PC-9 (cell line): ENCODE measurements around the gene IGFBP6. TPM values are rescaled to one million over a fixed set of nuclear protein-coding genes. Genes with fewer than 3 reads are reported as not detected.

ENCODE experiments used
- BruUV-seq: library from RNA; stranded (reverse); fragments of 400-500 nt; replicated peaks from 2 replicates; lab custom pipeline; 2021; lab: Mats Ljungman, UMichigan
- CTCF ChIA-PET: fragments of 300-600 bp; sonication (Branson Sonifier 250); formaldehyde crosslinking; loops from one replicate; lab custom pipeline; 2022; ENCODE audit warnings: antibody characterized with exemption; lab: Charles Lee
- POLR2A ChIA-PET: fragments of 300-600 bp; sonication (Branson Sonifier 250); formaldehyde crosslinking; loops from one replicate; lab custom pipeline; 2022; ENCODE audit warnings: antibody characterized with exemption; ENCODE audit not compliant: unreplicated experiment; lab: Charles Lee
- DNase-seq, 2 experiments: peaks; one replicate each; pipeline versions ENCODE4 v3.0.0 to v3.0.0-alpha.2; 2015 to 2022; ENCODE audit warnings: mixed read lengths in 1 of 2
- H2AFZ ChIP-seq: fragments of 200-600 bp; sonication (generic); 2 replicates; pipeline ENCODE4 v1.8.1; 2017; ENCODE audit warnings: antibody characterized with exemption
- H3F3A ChIP-seq: fragments of 200-600 bp; sonication (generic); 2 replicates; pipeline ENCODE4 v1.8.1; 2017; ENCODE audit warnings: antibody characterized with exemption, mild to moderate bottlenecking, low read depth; ENCODE audit not compliant: insufficient read depth
- H3K27ac ChIP-seq: fragments of 200-600 bp; sonication (generic); 2 replicates; pipeline ENCODE4 v1.6.1; 2016; ENCODE audit warnings: mixed run types
- H3K27me3 ChIP-seq: fragments of 200-600 bp; sonication (generic); 2 replicates; pipeline ENCODE4 v1.6.1; 2016; ENCODE audit warnings: low read depth, mixed run types; ENCODE audit not compliant: insufficient read depth
- H3K36me3 ChIP-seq: fragments of 200-600 bp; sonication (generic); 2 replicates; pipeline ENCODE4 v1.6.1; 2016; ENCODE audit warnings: low read depth, mixed run types
- H3K4me1 ChIP-seq: fragments of 200-600 bp; sonication (generic); replicated peaks from 2 replicates; pipeline ENCODE4 v1.6.1; 2016; ENCODE audit warnings: mixed run types; ENCODE audit not compliant: insufficient read depth
- H3K4me2 ChIP-seq: fragments of 200-600 bp; sonication (generic); 2 replicates; pipeline ENCODE4 v1.6.1; 2017; ENCODE audit warnings: mixed run types
- H3K4me3 ChIP-seq: fragments of 200-600 bp; sonication (generic); 2 replicates; pipeline ENCODE4 v1.6.1; 2016; ENCODE audit warnings: mixed run types
- H3K79me2 ChIP-seq: fragments of 200-600 bp; sonication (generic); 2 replicates; pipeline ENCODE4 v1.6.1; 2017; ENCODE audit warnings: low read depth, mixed run types
- H3K9me2 ChIP-seq: fragments of 200-600 bp; sonication (generic); 2 replicates; pipeline ENCODE4 v1.8.1; 2017; ENCODE audit warnings: mild to moderate bottlenecking; ENCODE audit not compliant: insufficient read depth
- H3K9me3 ChIP-seq: fragments of 200-600 bp; sonication (generic); 2 replicates; pipeline ENCODE4 v1.8.1; 2016; ENCODE audit warnings: low read depth; ENCODE audit not compliant: insufficient read depth
- H4K20me1 ChIP-seq: fragments of 200-600 bp; sonication (generic); 2 replicates; pipeline ENCODE4 v1.8.1; 2017; ENCODE audit not compliant: insufficient read depth
- CTCF ChIP-seq: fragments of 200-600 bp; sonication (generic); conservative IDR thresholded peaks from 2 replicates; pipeline ENCODE4 v1.6.1; 2017; ENCODE audit warnings: mixed run types, antibody characterized with exemption, mild to moderate bottlenecking, moderate library complexity
- EZH2 ChIP-seq: fragments of 200-600 bp; sonication (generic); IDR thresholded peaks from 2 replicates; pipeline ENCODE4 v1.8.0; 2017; ENCODE audit warnings: antibody characterized with exemption, low read depth
- intact Hi-C: fragments of 100-400 bp; cut with micrococcal nuclease; formaldehyde crosslinking; loops from one replicate; pipeline ENCODE4 v1.10.0; 2022; ENCODE audit not compliant: unreplicated experiment
- total RNA-seq: library from RNA; stranded (reverse); gene quantifications from 2 replicates; pipeline ENCODE4 v1.2.3, GENCODE V29; 2021

IGFBP6 gene
- total RNA-seq, 1 experiment from 2014 or later = 290 TPM

GRCh38 chr12:53071591-53072551, 25.6 kb upstream of the IGFBP6 start:
- no peak overlapping the region for H3K4me3 ChIP-seq
- H3K4me1 ChIP-seq = peaks cover under 1% of the 10 kb centered on the region; the same call in 1 of the 2 replicates
- no peak overlapping the region for H2AFZ ChIP-seq
- H4K20me1 ChIP-seq = no peaks in the 10 kb centered on the region
- H3K36me3 ChIP-seq = no peaks in the 10 kb centered on the region
- H3K9me3 ChIP-seq = no peaks in the 10 kb centered on the region
- DNase-seq = no peak
- intact Hi-C loops = no loop called here
- H3K27me3 ChIP-seq = no peaks in the 10 kb centered on the region
- POLR2A ChIA-PET = no interaction called here
- CTCF ChIA-PET = interaction anchor here (0.6 to 0.9 kb wide), 2 partner anchors 11 to 134 kb away, joined by 3 to 19 read pairs; no protein-coding TSS in a partner anchor
- H3K9me2 ChIP-seq = no peaks in the 10 kb centered on the region
- no peak overlapping the region for H3K27ac ChIP-seq
- no peaks in the 10 kb centered on the region for H3F3A ChIP-seq
- no peak for TF ChIP-seq EZH2
- TF ChIP-seq CTCF = no peak
- H3K79me2 ChIP-seq = no peaks in the 10 kb centered on the region
- no peak overlapping the region for H3K4me2 ChIP-seq
- no TSS peak for BruUV-seq

GRCh38 chr12:53073881-53074280, 23.6 kb upstream of the IGFBP6 start:
- Histone ChIP-seq H3K4me2 (no peak overlapping the region), H3K36me3 (no peaks in the 10 kb centered on the region), H3K27ac (no peak overlapping the region), H3K27me3 (no peaks in the 10 kb centered on the region), H3F3A (peaks cover 9% of the 10 kb centered on the region), H3K9me2 (no peaks in the 10 kb centered on the region), H3K79me2 (peaks cover 14% of the 10 kb centered on the region; the same call in 1 of the 2 replicates), H4K20me1 (no peaks in the 10 kb centered on the region), H3K4me1 (peaks cover 12% of the 10 kb centered on the region), H2AFZ (no peak overlapping the region), H3K9me3 (no peaks in the 10 kb centered on the region), H3K4me3 (no peak overlapping the region)
- TF ChIP-seq EZH2 = no peak
- no peak for TF ChIP-seq CTCF
- DNase-seq = no peak
- BruUV-seq = no TSS peak
- ChIA-PET POLR2A (no interaction called here), CTCF (no interaction called here)
- intact Hi-C loops = no loop called here

GRCh38 chr12:53074283-53074998, 23.0 kb upstream of the IGFBP6 start:
- CTCF ChIA-PET = no interaction called here
- POLR2A ChIA-PET = no interaction called here
- Histone ChIP-seq H4K20me1 (no peaks in the 10 kb centered on the region), H3K36me3 (no peaks in the 10 kb centered on the region), H3K27ac (no peak overlapping the region), H3K4me3 (no peak overlapping the region), H3K9me3 (no peaks in the 10 kb centered on the region), H3K27me3 (no peaks in the 10 kb centered on the region), H3K4me2 (no peak overlapping the region), H3F3A (peaks cover 10% of the 10 kb centered on the region), H3K9me2 (no peaks in the 10 kb centered on the region), H3K4me1 (peaks cover 12% of the 10 kb centered on the region), H3K79me2 (peaks cover 14% of the 10 kb centered on the region; the same call in 1 of the 2 replicates), H2AFZ (no peak overlapping the region)
- BruUV-seq = no TSS peak
- no peak for DNase-seq
- intact Hi-C loops = no loop called here
- no peak for TF ChIP-seq CTCF
- TF ChIP-seq EZH2 = no peak
